A549 (cell line): Measurements from ENCODE around the gene WDR17. TPM values are rescaled to one million over a fixed set of nuclear protein-coding genes. Genes with fewer than 3 reads are reported as not detected.

Source experiments
- ATAC-seq, 2 experiments: fragments of 200-7000 bp in 1 of 2; fragments of >200 bp in 1 of 2; cut with Nextera tagmentation in 1 of 2; cut with Tn5 transposase in 1 of 2; 3 replicates each; pipeline versions ENCODE4 v1.8.0 to v1.9.1; 2018 to 2020; ENCODE audit warnings: mild to moderate bottlenecking in 1 of 2, moderate library complexity in 1 of 2
- CTCF ChIA-PET: fragments of 300-600 bp; sonication (Branson Sonifier 250); formaldehyde crosslinking; extraction: SDS; loops from one replicate; lab custom pipeline; 2021; ENCODE audit warnings: antibody characterized with exemption, inconsistent platforms; lab: Yijun Ruan, JAX
- POLR2A ChIA-PET: fragments of 350-600 bp; formaldehyde crosslinking; extraction: SDS; loops from one replicate; lab custom pipeline; 2021; ENCODE audit warnings: antibody characterized with exemption, inconsistent platforms; lab: Yijun Ruan, JAX
- DNase-seq, 2 experiments: peaks; one replicate each; pipeline versions ENCODE4 v3.0.0 to v3.0.0-alpha.2; 2011 to 2016; ENCODE audit warnings: low read depth in 1 of 2, low spot score in 1 of 2
- FAIRE-seq: peaks from 2 replicates; lab custom pipeline; 2011; peaks lifted over from hg19 to GRCh38; lab: Jason Lieb, UNC
- H3K27ac ChIP-seq, 2 experiments: fragments of >200 bp; sonication (Bioruptor Twin); formaldehyde crosslinking; 3 replicates each; pipeline ENCODE4 v1.5.1; 2016 to 2017
- H3K4me1 ChIP-seq: fragments of >200 bp; sonication (Bioruptor Twin); formaldehyde crosslinking; 3 replicates; pipeline ENCODE4 v1.6.1; 2016
- H3K4me2 ChIP-seq: fragments of >200 bp; sonication (Bioruptor Twin); formaldehyde crosslinking; 3 replicates; pipeline ENCODE4 v1.6.1; 2016
- H3K4me3 ChIP-seq: fragments of >200 bp; sonication (Bioruptor Twin); formaldehyde crosslinking; 3 replicates; pipeline ENCODE4 v1.5.1; 2016
- H3K9me3 ChIP-seq: fragments of >200 bp; sonication (Bioruptor Twin); formaldehyde crosslinking; 3 replicates; pipeline ENCODE4 v1.6.1; 2016
- BHLHE40 ChIP-seq: IDR thresholded peaks from 2 replicates; pipeline ENCODE4 v1.6.1; 2012; ENCODE audit warnings: low read depth, low read length, inconsistent platforms
- CBX2 ChIP-seq: fragments of 200-600 bp; sonication (generic); IDR thresholded peaks from 2 replicates; pipeline ENCODE4 v1.6.1; 2016; ENCODE audit warnings: low read depth, mild to moderate bottlenecking, borderline replicate concordance
- CHD2 ChIP-seq: fragments of 150-350 bp; IDR thresholded peaks from 2 replicates; pipeline ENCODE4 v1.6.1; 2014; ENCODE audit warnings: low read length; ENCODE audit not compliant: partially characterized antibody
- CHD4 ChIP-seq: fragments of 200-600 bp; sonication (generic); IDR thresholded peaks from 2 replicates; pipeline ENCODE4 v1.6.1; 2016; ENCODE audit warnings: antibody characterized with exemption, mild to moderate bottlenecking, borderline replicate concordance
- CTCF ChIP-seq: fragments of >200 bp; sonication (Bioruptor Twin); formaldehyde crosslinking; IDR thresholded peaks from 3 replicates; pipeline ENCODE4 v1.5.1; 2016
- EHF ChIP-seq: fragments of 250-450 bp; sonication (Bioruptor Pico); IDR thresholded peaks from 2 replicates; pipeline ENCODE4 v1.5.0; 2020; ENCODE audit warnings: mild to moderate bottlenecking
- EHMT2 ChIP-seq: fragments of 200-600 bp; sonication (generic); IDR thresholded peaks from 2 replicates; pipeline ENCODE4 v1.6.1; 2016; ENCODE audit warnings: antibody characterized with exemption, low read depth, mild to moderate bottlenecking, moderate library complexity
- EP300 ChIP-seq, 2 experiments: fragments of >200 bp; sonication (Bioruptor Twin); formaldehyde crosslinking; IDR thresholded peaks; 2 replicates in 1 of 2; 3 replicates in 1 of 2; pipeline ENCODE4 v1.6.1; 2016 to 2017
- FOSB ChIP-seq: fragments of 250-450 bp; sonication (Bioruptor Pico); IDR thresholded peaks from 2 replicates; pipeline ENCODE4 v1.5.0; 2020; ENCODE audit warnings: mild to moderate bottlenecking, moderate library complexity
- FOSL2 ChIP-seq, 2 experiments: fragments of 450-650 bp in 1 of 2; fragments of >200 bp in 1 of 2; sonication (Bioruptor Twin) in 1 of 2; formaldehyde crosslinking; IDR thresholded peaks; 2 replicates each; pipeline versions ENCODE4 v1.5.0 to v1.6.1; 2016 to 2020; ENCODE audit warnings: mild to moderate bottlenecking in 1 of 2, moderate library complexity in 1 of 2
- HOXA7 ChIP-seq: fragments of 250-450 bp; sonication (Bioruptor Pico); IDR thresholded peaks from 2 replicates; pipeline ENCODE4 v1.5.0; 2020; ENCODE audit warnings: mild to moderate bottlenecking, moderate library complexity
- HOXB5 ChIP-seq: fragments of 250-450 bp; sonication (Bioruptor Pico); IDR thresholded peaks from 2 replicates; pipeline ENCODE4 v1.5.0; 2020; ENCODE audit warnings: mild to moderate bottlenecking, moderate library complexity
- JUN ChIP-seq, 2 experiments: fragments of >200 bp; sonication (Bioruptor Twin); formaldehyde crosslinking; IDR thresholded peaks; 2 replicates in 1 of 2; 3 replicates in 1 of 2; pipeline ENCODE4 v1.6.1; 2016 to 2017
- JUNB ChIP-seq: fragments of >200 bp; sonication (Bioruptor Twin); formaldehyde crosslinking; IDR thresholded peaks from 2 replicates; pipeline ENCODE4 v1.6.1; 2016
- MAFK ChIP-seq: fragments of 450-650 bp; IDR thresholded peaks from 2 replicates; pipeline ENCODE4 v1.6.1; 2014; ENCODE audit not compliant: partially characterized antibody
- MYC ChIP-seq: IDR thresholded peaks from 2 replicates; pipeline ENCODE4 v1.6.1; 2012; ENCODE audit warnings: mild to moderate bottlenecking, inconsistent platforms, low read length, improper control_type of control experiment, borderline replicate concordance
- NFE2L2 ChIP-seq: fragments of 150-350 bp; conservative IDR thresholded peaks from 2 replicates; pipeline ENCODE4 v1.6.1; 2014; ENCODE audit warnings: low read length
- RCOR1 ChIP-seq: fragments of 150-350 bp; IDR thresholded peaks from 2 replicates; pipeline ENCODE4 v1.6.1; 2014; ENCODE audit warnings: antibody characterized with exemption, low read length, low read depth
- REST ChIP-seq: fragments of 200-600 bp; sonication (generic); IDR thresholded peaks from 2 replicates; pipeline ENCODE4 v1.6.1; 2016; ENCODE audit warnings: antibody characterized with exemption, mild to moderate bottlenecking, moderate library complexity
- SMC3 ChIP-seq: fragments of >200 bp; sonication (Bioruptor Twin); formaldehyde crosslinking; IDR thresholded peaks from 3 replicates; pipeline ENCODE4 v1.6.1; 2018; ENCODE audit warnings: inconsistent platforms
- SREBF2 ChIP-seq: fragments of 450-650 bp; IDR thresholded peaks from 2 replicates; pipeline ENCODE4 v1.6.1; 2014; ENCODE audit warnings: mild to moderate bottlenecking, moderate library complexity
- TFCP2L1 ChIP-seq: fragments of 250-450 bp; sonication (Bioruptor Pico); IDR thresholded peaks from 2 replicates; pipeline ENCODE4 v1.5.0; 2021; ENCODE audit warnings: mild to moderate bottlenecking
- TP53 ChIP-seq: fragments of 250-450 bp; sonication (Bioruptor Pico); IDR thresholded peaks from 2 replicates; pipeline ENCODE4 v1.5.0; 2021; ENCODE audit warnings: mild to moderate bottlenecking, moderate library complexity
- ZSCAN20 ChIP-seq: fragments of 250-450 bp; sonication (Bioruptor Pico); IDR thresholded peaks from 2 replicates; pipeline ENCODE4 v1.8.0; 2022; ENCODE audit warnings: mild to moderate bottlenecking, moderate library complexity
- WGBS: methylation state at CpG from one replicate; pipeline ENCODE4 v1.1.6; 2017; ENCODE audit errors: missing lambda C conversion rate; 5-methylcytosine and 5-hydroxymethylcytosine counted together
- polyA plus RNA-seq, 4 experiments: library from polyadenylated mRNA; depleted of rRNA in 3 of 4; stranded (reverse); fragments of >200 nt; fragmentation: RNase III in 1 of 4; extraction: RNeasy Plus Mini Kit Qiagen cat#74134 plus additional on column Dnase treatment in 1 of 4; gene quantifications; 2 replicates in 3 of 4; 3 replicates in 1 of 4; pipeline ENCODE4 v1.2.3, GENCODE V29; 2011 to 2017
- TF ChIP-seq, protein P1 (sequence below): fragments of 150-350 bp; IDR thresholded peaks from 2 replicates; pipeline ENCODE4 v1.6.1; 2014; ENCODE audit warnings: low read depth, mild to moderate bottlenecking, low read length
- TF ChIP-seq, protein P2 (sequence below): fragments of 250-450 bp; sonication (Bioruptor Pico); IDR thresholded peaks from 2 replicates; pipeline ENCODE4 v1.5.0; 2021; ENCODE audit warnings: mild to moderate bottlenecking, moderate library complexity, borderline replicate concordance

Gene WDR17
- polyA plus RNA-seq, 2 of the 4 experiments (the other 2 are of a cell fraction), result 2.1 to 7.5 TPM

- TF ChIP-seq REST (no peak), JUN (IDR thresholded peaks at IDR 0.05) (no peak), EP300 (IDR thresholded peaks at IDR 0.05) (no peak), SMC3 (no peak), MYC (no peak), CHD2 (no peak), CBX2 (no peak), TFCP2L1 (CRISPR knock-in tag) (no peak), MAFK (no peak)
Measured at GRCh38 chr4:176142253-176142652, 76.6 kb downstream of the WDR17 start (continued).

DNA sequence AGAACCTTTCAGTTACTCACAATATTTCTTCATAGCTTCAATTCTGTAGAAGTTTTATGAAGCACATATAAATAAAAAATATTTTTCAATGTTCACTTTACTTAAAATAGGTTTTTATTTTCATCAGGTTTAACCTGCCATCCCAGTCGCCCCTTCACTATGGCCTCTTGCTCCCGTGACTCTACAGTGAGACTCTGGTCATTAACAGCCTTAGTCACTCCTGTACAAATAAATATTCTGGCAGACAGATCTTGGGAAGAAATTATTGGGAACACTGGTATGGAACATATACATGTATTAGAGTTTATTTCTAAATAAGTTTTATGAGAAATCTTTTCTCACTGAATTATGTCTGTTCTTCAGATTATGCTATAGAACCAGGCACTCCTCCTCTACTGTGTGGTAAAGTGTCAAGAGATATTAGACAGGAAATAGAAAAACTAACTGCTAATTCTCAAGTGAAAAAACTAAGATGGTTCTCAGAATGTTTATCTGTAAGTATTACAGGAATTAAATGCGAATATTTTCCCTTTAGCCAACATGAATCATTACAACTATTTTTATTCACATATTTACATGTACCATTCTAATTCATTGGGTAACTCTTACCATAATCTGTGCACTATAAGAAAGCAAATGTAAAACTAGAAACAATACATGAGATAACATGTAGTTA, 84.2 kb downstream of the WDR17 start:
- DNase-seq (no peak), ATAC-seq (no peak), FAIRE-seq (no peak)
- 58% methylated on average over 3 of the region's 3 CpGs for WGBS
- Histone ChIP-seq H3K9me3 (no peaks in the 10 kb centered on the region), H3K4me3 (no peak overlapping the region), H3K4me1 (no peaks in the 10 kb centered on the region), H3K4me2 (no peak overlapping the region), H3K27ac (no peak overlapping the region)
- ChIA-PET CTCF (interaction anchor here (0.7 to 2.4 kb wide), 6 partner anchors 9 to 193 kb away, joined by 3 to 20 read pairs (median 6); no protein-coding TSS in a partner anchor), POLR2A (interaction anchor here (0.9 kb wide), 1 partner anchor 128 kb away, joined by 5 read pairs; no protein-coding TSS in a partner anchor)
- no peak for TF ChIP-seq RCOR1
- no peak for TF ChIP-seq SREBF2
- TF ChIP-seq BHLHE40, result no peak
- TF ChIP-seq, protein P1, sequence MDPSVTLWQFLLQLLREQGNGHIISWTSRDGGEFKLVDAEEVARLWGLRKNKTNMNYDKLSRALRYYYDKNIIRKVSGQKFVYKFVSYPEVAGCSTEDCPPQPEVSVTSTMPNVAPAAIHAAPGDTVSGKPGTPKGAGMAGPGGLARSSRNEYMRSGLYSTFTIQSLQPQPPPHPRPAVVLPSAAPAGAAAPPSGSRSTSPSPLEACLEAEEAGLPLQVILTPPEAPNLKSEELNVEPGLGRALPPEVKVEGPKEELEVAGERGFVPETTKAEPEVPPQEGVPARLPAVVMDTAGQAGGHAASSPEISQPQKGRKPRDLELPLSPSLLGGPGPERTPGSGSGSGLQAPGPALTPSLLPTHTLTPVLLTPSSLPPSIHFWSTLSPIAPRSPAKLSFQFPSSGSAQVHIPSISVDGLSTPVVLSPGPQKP, result no peak
- TF ChIP-seq HOXA7 (CRISPR knock-in tag), result no peak
- no peak for TF ChIP-seq JUNB
- TF ChIP-seq CTCF, result no peak
- TF ChIP-seq EHMT2, result no peak
- TF ChIP-seq TP53 (CRISPR knock-in tag), result no peak
- no peak for TF ChIP-seq FOSB (CRISPR knock-in tag)
- TF ChIP-seq FOSL2 (IDR thresholded peaks at IDR 0.05), result no peak
- no peak for TF ChIP-seq FOSL2 (CRISPR knock-in tag; IDR thresholded peaks at IDR 0.05)
- TF ChIP-seq NFE2L2, result no peak
- no peak for TF ChIP-seq HOXB5 (CRISPR knock-in tag)
- no peak for TF ChIP-seq EHF
- TF ChIP-seq, protein P2, sequence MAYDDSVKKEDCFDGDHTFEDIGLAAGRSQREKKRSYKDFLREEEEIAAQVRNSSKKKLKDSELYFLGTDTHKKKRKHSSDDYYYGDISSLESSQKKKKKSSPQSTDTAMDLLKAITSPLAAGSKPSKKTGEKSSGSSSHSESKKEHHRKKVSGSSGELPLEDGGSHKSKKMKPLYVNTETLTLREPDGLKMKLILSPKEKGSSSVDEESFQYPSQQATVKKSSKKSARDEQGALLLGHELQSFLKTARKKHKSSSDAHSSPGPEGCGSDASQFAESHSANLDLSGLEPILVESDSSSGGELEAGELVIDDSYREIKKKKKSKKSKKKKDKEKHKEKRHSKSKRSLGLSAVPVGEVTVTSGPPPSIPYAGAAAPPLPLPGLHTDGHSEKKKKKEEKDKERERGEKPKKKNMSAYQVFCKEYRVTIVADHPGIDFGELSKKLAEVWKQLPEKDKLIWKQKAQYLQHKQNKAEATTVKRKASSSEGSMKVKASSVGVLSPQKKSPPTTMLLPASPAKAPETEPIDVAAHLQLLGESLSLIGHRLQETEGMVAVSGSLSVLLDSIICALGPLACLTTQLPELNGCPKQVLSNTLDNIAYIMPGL, result no peak
- no peak for TF ChIP-seq ZSCAN20 (CRISPR knock-in tag)
- no peak for TF ChIP-seq CHD4
